MM.1S (cell line): ENCODE results near the gene NSFL1C.

Experiments
- CTCF ChIP-seq: fragments of 300-600 bp; sonication (generic); IDR thresholded peaks from 2 replicates; pipeline ENCODE4 v1.5.1; 2016; ENCODE audit warnings: antibody characterized with exemption, low read length, mixed read lengths
- EZH2 ChIP-seq: fragments of 300-600 bp; sonication (generic); optimal IDR thresholded peaks from 2 replicates; pipeline ENCODE3; 2017; ENCODE audit warnings: low read depth, mild to moderate bottlenecking, antibody characterized with exemption, low read length, mixed read lengths
- EZH2phosphoT487 ChIP-seq: fragments of 300-600 bp; sonication (generic); IDR thresholded peaks from 2 replicates; pipeline ENCODE4 v1.6.1; 2018; ENCODE audit warnings: antibody characterized with exemption, low read length

DNA sequence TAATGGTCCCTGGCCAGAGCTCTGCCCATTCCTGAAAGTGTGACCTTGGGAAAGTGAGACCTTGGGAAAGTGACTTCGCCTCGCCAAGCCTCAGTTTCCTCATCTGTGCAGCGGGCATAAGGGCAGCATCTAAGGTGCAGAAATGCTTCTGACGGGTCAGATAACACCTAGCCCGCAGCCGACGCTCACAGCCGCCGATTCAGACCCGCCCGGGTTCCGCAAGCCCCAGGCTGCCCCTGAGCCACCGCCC is 74.3 kb downstream of the NSFL1C start:
- TF ChIP-seq CTCF (no peak), EZH2 (no peak), EZH2phosphoT487 (no peak)
